Smooth muscle cell (in vitro differentiated cells): ENCODE data around the gene NODAL. TPM values are rescaled to one million over a fixed set of nuclear protein-coding genes. Genes with fewer than 3 reads are reported as not detected.

ENCODE experiments used
- DNase-seq: peaks from one replicate; lab custom pipeline; 2025; ENCODE audit not compliant: unreplicated experiment; lab: John Stamatoyannopoulos, UW
- H2AFZ ChIP-seq: fragments of 200-600 bp; sonication (generic); 2 replicates; pipeline ENCODE4 v1.6.0; 2016; ENCODE audit warnings: antibody characterized with exemption, low read depth, mild to moderate bottlenecking
- H3F3A ChIP-seq: fragments of 200-600 bp; sonication (generic); 2 replicates; pipeline ENCODE4 v1.6.0; 2017; ENCODE audit warnings: antibody characterized with exemption, low read depth
- H3K27ac ChIP-seq: fragments of 200-600 bp; sonication (generic); 2 replicates; pipeline ENCODE4 v1.5.1; 2016; ENCODE audit warnings: low read depth, mild to moderate bottlenecking
- H3K27me3 ChIP-seq: fragments of 200-600 bp; sonication (generic); 2 replicates; pipeline ENCODE4 v1.6.1; 2016; ENCODE audit warnings: low read depth, mild to moderate bottlenecking
- H3K36me3 ChIP-seq: fragments of 200-600 bp; sonication (generic); 2 replicates; pipeline ENCODE4 v1.5.1; 2016; ENCODE audit warnings: low read depth
- H3K4me1 ChIP-seq: fragments of 200-600 bp; sonication (generic); 2 replicates; pipeline ENCODE4 v1.5.1; 2016; ENCODE audit warnings: low read depth
- H3K4me2 ChIP-seq: fragments of 200-600 bp; sonication (generic); 2 replicates; pipeline ENCODE4 v1.6.0; 2016; ENCODE audit warnings: mild to moderate bottlenecking
- H3K4me3 ChIP-seq: fragments of 200-600 bp; sonication (generic); 2 replicates; pipeline ENCODE4 v1.5.1; 2016; ENCODE audit warnings: mild to moderate bottlenecking
- H3K79me2 ChIP-seq: fragments of 200-600 bp; sonication (generic); 2 replicates; pipeline ENCODE4 v1.6.0; 2016; ENCODE audit warnings: low read depth, mild to moderate bottlenecking
- H3K9ac ChIP-seq: fragments of 200-600 bp; sonication (generic); 2 replicates; pipeline ENCODE4 v1.6.0; 2016; ENCODE audit warnings: low read depth
- H3K9me3 ChIP-seq: fragments of 200-600 bp; sonication (generic); replicated peaks from 2 replicates; pipeline ENCODE4 v1.5.1; 2016; ENCODE audit warnings: low read depth
- H4K20me1 ChIP-seq: fragments of 200-600 bp; sonication (generic); 2 replicates; pipeline ENCODE4 v1.6.0; 2016; ENCODE audit warnings: low read depth
- CTCF ChIP-seq: fragments of 200-600 bp; sonication (generic); IDR thresholded peaks from 2 replicates; pipeline ENCODE4 v1.5.1; 2017; ENCODE audit warnings: borderline replicate concordance, mild to moderate bottlenecking, antibody characterized with exemption; ENCODE audit not compliant: insufficient read depth, poor library complexity, severe bottlenecking
- WGBS: methylation state at CpG from one replicate; pipeline ENCODE4 v1.1.7; 2016; ENCODE audit warnings: low lambda C conversion rate; 5-methylcytosine and 5-hydroxymethylcytosine counted together
- polyA plus RNA-seq: library from polyadenylated mRNA; unstranded; fragments of >200 nt; fragmentation: Nextera tagmentation; extraction: Ambion mirVana; gene quantifications from 2 replicates; pipeline ENCODE4 v1.2.1, GENCODE V29; 2016
- total RNA-seq: library from RNA; depleted of rRNA; stranded (reverse); fragments of >200 nt; gene quantifications from 2 replicates; pipeline ENCODE4 v1.2.3, GENCODE V29; 2014

NODAL gene
- total and polyA plus RNA-seq, 2 experiments from 2014 or later: 0.81 TPM; not detected in 1

GRCh38 chr10:70482982-70483760, 41.7 kb upstream of the NODAL start:
- no peaks in the 10 kb centered on the region for H3K36me3 ChIP-seq
- H3K9me3 ChIP-seq: no peaks in the 10 kb centered on the region
- no peaks in the 10 kb centered on the region for H3K79me2 ChIP-seq
- H3K27me3 ChIP-seq: peaks cover 1% of the 10 kb centered on the region
- no peak overlapping the region for H3K4me2 ChIP-seq
- no peak for DNase-seq
- no peaks in the 10 kb centered on the region for H3F3A ChIP-seq
- no peak overlapping the region for H3K9ac ChIP-seq
- H4K20me1 ChIP-seq: no peaks in the 10 kb centered on the region
- no peak overlapping the region for H3K4me3 ChIP-seq
- no peak overlapping the region for H3K27ac ChIP-seq
- WGBS: 68% methylated on average over 8 of the region's 8 CpGs
- no peak for TF ChIP-seq CTCF
- no peak overlapping the region for H2AFZ ChIP-seq
- H3K4me1 ChIP-seq: peaks cover 9% of the 10 kb centered on the region

GRCh38 chr10:70481831-70482530, 40.5 kb upstream of the NODAL start:
- no peaks in the 10 kb centered on the region for H3K9me3 ChIP-seq
- DNase-seq: no peak
- no peak for TF ChIP-seq CTCF
- no peaks in the 10 kb centered on the region for H4K20me1 ChIP-seq
- no peak overlapping the region for H3K9ac ChIP-seq
- WGBS: 57% methylated on average over 7 of the region's 7 CpGs
- no peaks in the 10 kb centered on the region for H3K36me3 ChIP-seq
- peaks cover 9% of the 10 kb centered on the region for H3K4me1 ChIP-seq
- H3K79me2 ChIP-seq: no peaks in the 10 kb centered on the region
- H2AFZ ChIP-seq: no peak overlapping the region
- H3K4me3 ChIP-seq: no peak overlapping the region
- peaks cover 4% of the 10 kb centered on the region for H3K27me3 ChIP-seq
- H3K4me2 ChIP-seq: no peak overlapping the region
- H3K27ac ChIP-seq: no peak overlapping the region
- H3F3A ChIP-seq: peaks cover 7% of the 10 kb centered on the region

GRCh38 chr10:70481105-70481504, 39.6 kb upstream of the NODAL start:
- peaks cover 9% of the 10 kb centered on the region for H3K4me1 ChIP-seq
- TF ChIP-seq CTCF: no peak
- no peak overlapping the region for H3K27ac ChIP-seq
- no peak for DNase-seq
- no peaks in the 10 kb centered on the region for H3K9me3 ChIP-seq
- H4K20me1 ChIP-seq: no peaks in the 10 kb centered on the region
- H2AFZ ChIP-seq: no peak overlapping the region
- H3K27me3 ChIP-seq: peaks cover 4% of the 10 kb centered on the region
- no peak overlapping the region for H3K9ac ChIP-seq
- 95% methylated on average over 9 of the region's 9 CpGs for WGBS
- H3K4me3 ChIP-seq: no peak overlapping the region
- H3K36me3 ChIP-seq: no peaks in the 10 kb centered on the region
- no peak overlapping the region for H3K4me2 ChIP-seq
- peaks cover 7% of the 10 kb centered on the region for H3F3A ChIP-seq
- no peaks in the 10 kb centered on the region for H3K79me2 ChIP-seq
